Liver (tissue), 9 donors: ENCODE data around the gene ZNF175. TPM values are rescaled to one million over a fixed set of nuclear protein-coding genes. Genes with fewer than 3 reads are reported as not detected.

Experiments
- DNase-seq: peaks from one replicate; pipeline ENCODE4 v3.0.0-alpha.2; 2017; ENCODE audit warnings: low spot score
- H3K27ac ChIP-seq, 2 donors: one replicate each; pipeline ENCODE4 v1.7.0; 2013; ENCODE audit warnings: inconsistent platforms in 2 of 2, low read length in 2 of 2, control low read depth in 1 of 2, low read depth in 1 of 2, mild to moderate bottlenecking in 1 of 2
- H3K27me3 ChIP-seq, 4 donors: one replicate each; pipeline versions ENCODE4 v1.6.1 to v1.7.0; 2013; ENCODE audit warnings: low read length in 3 of 4, inconsistent platforms in 1 of 4, mild to moderate bottlenecking in 1 of 4, moderate library complexity in 1 of 4; ENCODE audit not compliant: control insufficient read depth in 4 of 4, insufficient read depth in 4 of 4
- H3K36me3 ChIP-seq, 4 donors: one replicate each; pipeline versions ENCODE4 v1.6.1 to v1.7.0; 2013; ENCODE audit warnings: low read length in 3 of 4, mild to moderate bottlenecking in 3 of 4, low read depth in 1 of 4, moderate library complexity in 1 of 4; ENCODE audit not compliant: control insufficient read depth in 4 of 4, insufficient read depth in 3 of 4
- H3K4me1 ChIP-seq, 4 donors: one replicate each; pipeline versions ENCODE4 v1.6.1 to v1.7.0; 2013; ENCODE audit warnings: low read length in 3 of 4, mild to moderate bottlenecking in 3 of 4, moderate library complexity in 1 of 4; ENCODE audit not compliant: control insufficient read depth in 4 of 4, insufficient read depth in 4 of 4
- H3K4me3 ChIP-seq, 3 donors: one replicate each; pipeline versions ENCODE4 v1.6.1 to v1.7.0; 2013; ENCODE audit warnings: low read length in 3 of 3, control low read depth in 1 of 3, low read depth in 1 of 3, mild to moderate bottlenecking in 1 of 3
- H3K9ac ChIP-seq, 2 donors: one replicate each; pipeline ENCODE4 v1.7.0; 2013; ENCODE audit warnings: low read length in 2 of 2, mild to moderate bottlenecking in 2 of 2, moderate library complexity in 2 of 2, control low read depth in 1 of 2, low read depth in 1 of 2
- H3K9me3 ChIP-seq, 4 donors: one replicate each; pipeline versions ENCODE4 v1.6.1 to v1.7.0; 2013; ENCODE audit warnings: low read length in 3 of 4; ENCODE audit not compliant: control insufficient read depth in 4 of 4
- ATF3 ChIP-seq: IDR thresholded peaks from 2 replicates; pipeline ENCODE4 v1.6.1; 2016; ENCODE audit warnings: antibody characterized with exemption
- CTCF ChIP-seq: fragments of 150-350 bp; IDR thresholded peaks from 2 replicates; pipeline ENCODE4 v1.5.1; 2017; ENCODE audit warnings: improper control_type of control experiment, low read depth, low read length; ENCODE audit not compliant: missing input control
- EGR1 ChIP-seq, 2 donors: IDR thresholded peaks; 2 replicates each; pipeline ENCODE4 v1.6.1; 2016 to 2018; ENCODE audit warnings: antibody characterized with exemption in 2 of 2, low read depth in 2 of 2
- FOXA2 ChIP-seq: IDR thresholded peaks from 2 replicates; pipeline ENCODE4 v1.6.1; 2016; ENCODE audit warnings: antibody characterized with exemption
- HNF4G ChIP-seq: IDR thresholded peaks from 2 replicates; pipeline ENCODE4 v1.6.1; 2016; ENCODE audit warnings: antibody characterized with exemption
- MAX ChIP-seq: IDR thresholded peaks from 2 replicates; pipeline ENCODE4 v1.6.1; 2016; ENCODE audit warnings: antibody characterized with exemption
- NR2F2 ChIP-seq: IDR thresholded peaks from 2 replicates; pipeline ENCODE4 v1.6.1; 2016; ENCODE audit warnings: antibody characterized with exemption
- RXRA ChIP-seq, 2 donors: IDR thresholded peaks; 2 replicates each; pipeline ENCODE4 v1.6.1; 2017 to 2018; ENCODE audit warnings: antibody characterized with exemption in 2 of 2, mild to moderate bottlenecking in 1 of 2
- SP1 ChIP-seq: IDR thresholded peaks from 2 replicates; pipeline ENCODE4 v1.6.1; 2018; ENCODE audit warnings: antibody characterized with exemption, mild to moderate bottlenecking
- TAF1 ChIP-seq: conservative IDR thresholded peaks from 2 replicates; pipeline ENCODE4 v1.6.1; 2016; ENCODE audit warnings: antibody characterized with exemption, mild to moderate bottlenecking
- YY1 ChIP-seq: IDR thresholded peaks from 2 replicates; pipeline ENCODE4 v1.6.1; 2016; ENCODE audit warnings: antibody characterized with exemption, mild to moderate bottlenecking
- ZBTB33 ChIP-seq: IDR thresholded peaks from 2 replicates; pipeline ENCODE4 v1.6.1; 2016; ENCODE audit warnings: antibody characterized with exemption
- WGBS: extraction: QIAGEN DNeasy Blood & Tissue Kit; methylation state at CpG from one replicate; pipeline ENCODE4 v1.1.7; 2013; 5-methylcytosine and 5-hydroxymethylcytosine counted together
- polyA plus RNA-seq, 2 donors: library from polyadenylated mRNA; stranded (reverse) in 1 of 2; unstranded in 1 of 2; fragments of 200-250 nt in 1 of 2; fragments of >200 nt in 1 of 2; fragmentation: Nextera tagmentation in 1 of 2; extraction: Ambion mirVana in 1 of 2; gene quantifications; one replicate each; pipeline versions ENCODE4 v1.2.1 to v1.2.3, GENCODE V29; 2013 to 2015
- total RNA-seq, 2 donors: library from RNA; depleted of rRNA; stranded (reverse); fragments of >200 nt; gene quantifications; one replicate each; pipeline ENCODE4 v1.2.3, GENCODE V29; 2014
- donor health status: healthy.
- donor health status: healthy.
- donor health status: healthy.
- donor health status: healthy.
- donor health status: healthy.

Gene ZNF175
- total and polyA plus RNA-seq, 4 donors, result 0.60 to 5.3 (median 2.5) TPM

GRCh38 chr19:51521357-51521756 is 49.7 kb upstream of the ZNF175 start:
- peaks cover 0 to 5% (median under 1%) of the 10 kb centered on the region in 4 donors for H3K9me3 ChIP-seq
- no peak overlapping the region for H3K4me3 ChIP-seq
- H3K27me3 ChIP-seq, result peaks cover 0 to 3% (median 1%) of the 10 kb centered on the region in 4 donors
- no peaks in the 10 kb centered on the region for H3K4me1 ChIP-seq
- DNase-seq, result no peak
- H3K27ac ChIP-seq, result no peak overlapping the region
- 74% methylated on average over 2 of the region's 2 CpGs for WGBS
- no peaks in the 10 kb centered on the region for H3K36me3 ChIP-seq
- no peak for TF ChIP-seq SP1
- no peak for TF ChIP-seq ZBTB33
- no peak for TF ChIP-seq HNF4G
- no peak for TF ChIP-seq EGR1 (IDR thresholded peaks at IDR 0.05; ENCODE audit: low read depth in 2 of 2)
- no peak for TF ChIP-seq TAF1
- no peak for TF ChIP-seq CTCF
- TF ChIP-seq RXRA (IDR thresholded peaks at IDR 0.05), result no peak
- no peak for TF ChIP-seq MAX
- TF ChIP-seq NR2F2, result no peak
- TF ChIP-seq YY1, result no peak
- no peak overlapping the region for H3K9ac ChIP-seq

- H3K9ac ChIP-seq, result no peak overlapping the region
- peaks cover 0 to 3% (median 1%) of the 10 kb centered on the region in 4 donors for H3K27me3 ChIP-seq
- no peak overlapping the region for H3K4me3 ChIP-seq
- no peaks in the 10 kb centered on the region for H3K36me3 ChIP-seq
- no peak for DNase-seq
- 50% methylated on average over 2 of the region's 2 CpGs for WGBS
- TF ChIP-seq TAF1, result no peak
- no peak for TF ChIP-seq ATF3
- no peak for TF ChIP-seq HNF4G
- TF ChIP-seq RXRA (IDR thresholded peaks at IDR 0.05), result no peak
- peaks cover 0 to 5% (median under 1%) of the 10 kb centered on the region in 4 donors for H3K9me3 ChIP-seq
- H3K27ac ChIP-seq, result no peak overlapping the region
- no peaks in the 10 kb centered on the region for H3K4me1 ChIP-seq
Observed at GRCh38 chr19:51521781-51522180, 49.3 kb upstream of the ZNF175 start.

GRCh38 chr19:51524666-51525264 is 46.3 kb upstream of the ZNF175 start:
- DNase-seq, result peak; percentile 64
- TF ChIP-seq NR2F2 (no peak), EGR1 (IDR thresholded peaks at IDR 0.05; ENCODE audit: low read depth in 2 of 2) (no peak), FOXA2 (no peak)
- 74% methylated on average over 8 of the region's 8 CpGs for WGBS
- peaks cover 0 to under 1% (median 0%) of the 10 kb centered on the region in 4 donors for H3K9me3 ChIP-seq
- H3K36me3 ChIP-seq, result no peaks in the 10 kb centered on the region
- no peak overlapping the region for H3K4me3 ChIP-seq
- no peak overlapping the region for H3K27ac ChIP-seq
- no peaks in the 10 kb centered on the region for H3K4me1 ChIP-seq
- H3K27me3 ChIP-seq, result peaks cover 0 to 3% (median 1%) of the 10 kb centered on the region in 4 donors
- H3K9ac ChIP-seq, result no peak overlapping the region
